GM19193 (cell line): Measurements from ENCODE around the gene SLC9A9.

Experiments used
- POLR2A ChIP-seq: IDR thresholded peaks from 4 replicates; pipeline ENCODE4 v1.6.1; 2011; ENCODE audit not compliant: insufficient read depth, insufficient read length; ENCODE audit errors: extremely low read depth

SLC9A9 gene

DNA sequence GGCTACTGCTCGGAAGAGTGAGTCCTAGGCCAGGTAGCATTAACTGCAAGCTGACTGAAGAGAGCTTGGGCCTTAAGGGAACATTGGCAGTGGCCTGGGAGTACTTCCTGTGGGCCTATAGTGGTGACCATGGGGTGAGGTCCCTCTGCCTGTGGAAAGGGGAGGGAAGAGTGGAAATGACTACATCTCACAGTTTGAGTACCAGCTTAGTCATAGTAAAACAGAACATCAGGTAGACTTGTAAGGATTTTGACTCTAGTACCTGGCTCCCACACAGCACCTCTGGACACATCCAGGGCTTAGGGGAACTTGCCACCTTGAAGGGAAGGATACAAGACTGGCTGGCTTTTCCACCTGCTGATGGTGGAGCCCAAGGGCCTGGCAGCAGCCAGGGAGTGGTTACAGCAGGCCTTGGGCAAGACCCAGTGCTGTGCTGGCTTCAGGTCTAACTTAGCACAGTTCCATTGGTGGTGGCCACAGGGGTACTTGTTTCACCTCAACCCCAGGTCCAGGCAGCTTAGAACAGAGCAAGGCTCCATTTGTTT lies 147.8 kb downstream of the SLC9A9 start:
- no peak for TF ChIP-seq POLR2A

DNA sequence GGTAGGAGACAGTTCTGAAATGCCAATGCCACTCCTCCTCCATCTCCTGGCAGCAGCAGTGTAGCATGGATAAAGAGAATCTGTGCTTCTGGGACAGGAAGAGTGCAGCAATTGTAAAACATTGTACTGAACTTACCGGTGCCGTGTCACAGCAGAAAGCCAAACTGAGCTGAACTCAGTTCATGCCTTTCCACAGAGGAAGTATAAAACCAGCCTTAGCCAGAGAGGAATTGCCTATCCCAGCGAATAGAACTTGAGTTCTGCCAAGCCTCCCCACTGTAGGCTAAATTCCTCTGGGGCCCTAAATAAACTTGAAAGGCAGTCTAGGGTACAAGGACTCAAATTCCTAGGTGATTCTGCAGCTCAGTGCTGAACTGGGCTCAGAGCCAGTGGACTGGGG lies 148.8 kb downstream of the SLC9A9 start:
- no peak for TF ChIP-seq POLR2A

- no peak for TF ChIP-seq POLR2A
Measured at GRCh38 chr3:143698682-143699303, 149.5 kb downstream of the SLC9A9 start.

GRCh38 chr3:143697975-143698374 lies 150.3 kb downstream of the SLC9A9 start:
- no peak for TF ChIP-seq POLR2A

DNA sequence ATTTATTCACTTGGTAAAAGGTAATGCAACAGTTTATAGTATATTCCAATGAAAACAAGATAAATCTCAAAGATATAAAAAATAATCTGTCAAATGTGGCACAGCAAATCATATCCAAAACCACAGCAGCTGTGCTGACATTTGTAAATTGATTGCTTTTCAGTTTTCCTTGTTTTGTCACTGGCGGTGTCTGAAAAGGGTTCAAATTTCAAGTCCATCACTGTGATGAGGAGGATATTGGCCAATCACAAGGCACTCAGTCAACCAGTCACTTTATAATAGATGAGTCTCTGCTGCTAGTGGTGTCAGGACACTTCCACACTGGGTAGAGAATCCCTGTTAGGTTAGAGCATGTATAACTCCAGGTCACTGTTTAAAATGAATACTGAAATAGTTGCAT lies 154.8 kb downstream of the SLC9A9 start:
- no peak for TF ChIP-seq POLR2A

DNA sequence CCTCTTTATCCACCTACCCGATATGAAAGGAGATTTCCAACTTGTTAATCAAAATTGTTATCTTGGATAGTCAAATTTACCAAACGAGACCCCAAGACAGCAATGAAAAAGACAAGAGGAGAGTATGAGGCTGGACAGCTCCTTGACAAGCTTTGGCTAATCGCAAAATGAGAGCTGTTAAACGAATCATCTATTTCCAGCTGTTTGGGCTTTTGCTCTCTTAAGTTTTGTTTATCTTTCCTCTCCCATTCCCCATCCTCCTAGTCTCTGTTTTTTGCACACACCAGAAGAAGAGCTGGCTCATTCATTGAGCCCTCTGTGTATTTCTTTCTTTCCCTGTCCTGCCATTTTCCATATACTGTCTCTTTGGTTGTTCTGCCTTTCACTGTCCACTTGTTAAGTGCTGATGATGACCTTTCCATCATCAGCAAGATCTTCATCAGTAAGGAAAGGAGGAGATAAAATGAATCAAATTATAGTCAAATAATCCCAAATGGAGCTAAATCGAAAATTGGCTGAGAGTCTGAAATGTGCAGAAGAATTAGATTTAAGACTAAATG lies 161.6 kb downstream of the SLC9A9 start:
- no peak for TF ChIP-seq POLR2A

- TF ChIP-seq POLR2A: no peak
Measured at GRCh38 chr3:143685491-143685890, 162.8 kb downstream of the SLC9A9 start.

DNA sequence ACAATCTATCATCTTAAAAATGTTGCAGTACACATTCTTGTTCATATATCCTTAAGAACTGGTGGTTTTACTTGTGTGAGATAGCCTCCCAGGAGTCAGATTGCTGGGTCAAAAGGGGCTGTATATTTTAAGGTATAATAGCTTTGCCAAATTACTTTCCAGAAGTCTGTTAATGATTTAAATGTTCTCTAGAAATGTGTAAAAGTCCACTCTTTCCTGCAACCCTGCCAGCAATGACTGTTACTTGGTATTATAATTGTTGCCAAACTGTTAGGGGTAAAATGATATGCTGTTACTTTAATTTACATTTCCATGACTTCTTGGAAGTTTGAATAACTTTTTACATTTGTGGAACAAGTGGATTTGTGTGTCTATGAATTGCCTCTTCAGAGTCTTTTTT lies 170.8 kb downstream of the SLC9A9 start:
- no peak for TF ChIP-seq POLR2A

DNA sequence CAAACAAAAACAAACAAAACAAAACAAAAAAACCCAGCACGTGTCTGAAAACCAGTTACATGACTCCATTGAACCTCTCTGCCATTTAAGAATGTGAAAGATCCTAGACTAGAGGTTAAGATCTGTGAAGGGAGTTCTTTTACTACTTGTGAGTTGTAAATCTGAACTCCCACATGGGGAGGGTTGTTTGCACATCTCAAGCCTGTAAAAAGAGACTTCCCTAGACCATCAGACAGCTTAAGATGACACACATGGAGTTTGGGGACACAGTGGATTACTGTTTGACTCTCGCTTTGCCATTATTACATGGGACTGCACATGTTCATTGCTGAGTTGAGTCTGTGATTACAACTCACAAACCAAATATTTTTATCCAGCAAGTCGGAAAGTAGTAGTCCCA lies 171.5 kb downstream of the SLC9A9 start:
- no peak for TF ChIP-seq POLR2A

DNA sequence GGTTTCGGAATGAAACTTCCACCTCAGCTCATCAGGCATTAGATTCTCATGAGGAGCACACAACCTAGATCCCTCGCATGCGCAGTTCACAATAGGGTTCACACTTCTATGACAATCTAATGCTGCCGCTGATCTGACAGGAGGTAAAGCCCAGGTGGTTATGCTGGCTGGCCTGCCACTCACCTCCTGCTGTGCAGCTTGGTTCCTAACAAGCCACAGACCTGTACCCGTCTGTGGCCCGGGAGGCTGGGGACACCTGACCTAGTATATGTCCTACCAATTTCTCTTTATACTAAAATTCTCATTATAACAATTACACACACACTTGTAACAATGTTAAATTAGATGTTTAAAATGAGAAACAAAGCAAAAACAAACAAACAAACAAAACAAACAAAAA lies 172.2 kb downstream of the SLC9A9 start:
- no peak for TF ChIP-seq POLR2A

GRCh38 chr3:143674100-143674968 lies 173.9 kb downstream of the SLC9A9 start:
- TF ChIP-seq POLR2A: no peak

DNA sequence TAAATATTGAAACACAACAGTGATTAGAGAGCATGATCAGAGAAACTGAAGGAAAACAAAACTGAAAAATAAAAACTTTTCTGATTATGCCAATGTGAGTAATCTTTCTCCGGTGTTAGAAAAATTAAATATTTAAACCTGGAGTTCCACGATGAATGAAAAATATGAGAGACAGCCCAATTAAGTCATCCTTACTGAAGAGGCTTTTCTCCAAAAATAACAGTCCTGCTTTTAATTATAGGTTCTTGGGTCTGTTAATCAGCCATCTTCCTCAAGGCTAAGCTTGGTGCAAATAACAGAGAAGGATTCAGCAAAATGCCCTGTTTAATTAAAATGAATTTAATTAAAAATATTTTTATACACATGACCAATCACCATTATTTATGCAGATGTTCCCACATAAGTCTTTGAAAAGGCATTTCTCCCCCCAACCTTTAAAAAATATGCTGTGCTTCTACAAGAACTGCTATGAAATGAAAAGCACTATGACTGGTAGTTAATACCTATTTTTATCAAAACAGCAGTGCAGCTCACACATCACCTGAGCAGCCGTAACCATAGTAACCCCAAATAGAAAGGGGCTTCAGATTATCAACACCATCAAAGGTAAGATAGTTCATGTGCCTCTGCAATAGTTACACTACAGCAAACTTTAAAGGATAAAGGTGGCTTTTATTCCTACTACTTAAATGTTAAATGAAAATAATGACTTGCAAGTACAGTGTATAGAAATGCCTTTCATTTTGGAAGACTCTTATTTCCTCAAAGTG lies 175.7 kb downstream of the SLC9A9 start:
- no peak for TF ChIP-seq POLR2A

DNA sequence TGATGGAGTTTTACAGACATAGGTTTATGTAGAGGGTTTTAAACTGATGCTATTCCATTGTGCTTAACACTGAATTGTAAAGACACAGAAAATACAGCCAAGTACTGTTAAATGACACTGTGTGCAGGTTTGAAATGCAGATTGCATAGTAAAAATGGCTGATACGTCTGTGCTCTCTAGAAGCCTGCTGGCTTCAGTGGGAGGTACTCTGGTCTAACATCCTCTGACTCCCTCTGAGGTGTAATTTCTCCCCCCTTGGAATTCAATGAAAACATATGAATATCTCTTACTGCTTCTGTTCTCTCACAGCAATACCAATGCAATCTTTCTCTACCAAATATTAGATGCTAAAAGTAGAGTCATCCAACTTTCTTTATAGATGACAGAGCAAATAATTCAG lies 176.6 kb downstream of the SLC9A9 start:
- no peak for TF ChIP-seq POLR2A

DNA sequence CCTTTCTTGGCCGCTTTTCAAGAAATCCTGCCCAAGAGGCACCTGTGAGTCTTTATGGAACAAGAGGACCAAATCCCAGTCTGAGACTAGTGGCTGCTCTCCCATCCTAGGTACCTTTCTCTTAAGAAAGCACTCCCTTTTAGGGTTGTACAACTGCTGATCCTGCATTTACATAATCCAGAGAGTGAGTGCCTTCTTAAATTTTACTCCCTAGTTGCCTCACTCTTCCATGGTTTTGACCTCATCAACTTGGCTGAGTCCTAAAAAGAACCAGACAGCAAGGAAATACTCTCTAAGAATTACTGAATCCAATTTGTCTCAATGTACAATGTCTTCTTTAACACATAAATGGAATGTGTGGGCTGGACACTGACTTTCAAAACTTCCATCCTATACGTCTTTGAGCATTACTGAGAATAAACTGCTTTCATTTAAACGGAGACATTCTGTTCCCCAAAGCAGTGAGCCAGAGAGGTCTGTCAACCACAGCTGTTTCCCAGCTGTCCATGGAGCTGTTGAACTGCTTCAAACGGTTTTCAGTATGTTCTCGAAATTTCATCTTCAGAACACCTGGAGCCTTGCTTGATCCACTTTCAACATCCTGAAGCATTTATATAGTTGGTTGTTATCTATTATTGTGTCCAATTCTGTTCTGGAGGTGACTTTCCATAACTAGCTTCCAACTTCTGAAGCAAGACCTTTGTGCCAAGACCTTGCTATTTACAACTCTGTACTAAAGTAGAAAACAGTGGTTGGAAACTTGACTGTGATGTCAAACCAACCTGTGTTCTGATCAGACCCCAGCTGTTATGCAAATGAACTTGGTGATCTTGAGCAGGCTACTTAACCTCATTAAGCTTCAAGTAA lies 179.1 kb downstream of the SLC9A9 start:
- no peak for TF ChIP-seq POLR2A
